ENCODE measurements around the gene COL4A1. TPM values are rescaled to one million over a fixed set of nuclear protein-coding genes. Genes with fewer than 3 reads are reported as not detected.
A peak's percentile ranks its signal among the peaks of the same experiment; 100 is the strongest.

The COL4A1 gene
- total RNA-seq, 1 experiment from 2014 or later = 0.12 TPM

DNA sequence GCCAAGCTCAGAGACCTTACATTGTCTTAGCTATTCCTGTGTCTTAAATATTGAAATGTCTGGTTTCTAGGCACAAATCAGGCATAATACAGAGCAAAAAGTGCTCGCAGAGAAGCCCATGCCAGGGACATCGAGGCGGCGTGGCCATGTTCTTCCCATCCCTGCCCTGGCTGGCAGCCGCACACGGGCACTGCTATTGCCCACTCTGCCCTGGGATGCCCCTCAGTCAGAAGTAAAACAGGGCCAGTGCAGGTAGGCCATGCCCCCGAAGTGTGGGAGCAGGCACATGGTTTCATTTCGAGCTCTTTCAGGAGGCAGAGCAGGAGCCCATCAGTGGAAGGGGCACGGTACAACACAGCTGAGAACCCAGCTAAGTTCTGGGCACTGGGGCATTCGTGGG is 113.5 kb downstream of the COL4A1 start:
- H3K9me3 Mint-ChIP-seq (ENCODE audit: low read depth, unreplicated experiment) = no peaks in the 10 kb centered on the region
- H3K4me3 Mint-ChIP-seq (ENCODE audit: low read depth, unreplicated experiment) = no peak overlapping the region
- H3K27ac Mint-ChIP-seq (ENCODE audit: unreplicated experiment) = no peak overlapping the region
- CTCF ChIA-PET = no interaction called here
- H3K27me3 Mint-ChIP-seq (ENCODE audit: unreplicated experiment) = peaks cover 35% of the 10 kb centered on the region
- no peak for TF ChIP-seq CTCF (IDR thresholded peaks at IDR 0.05; ENCODE audit: unreplicated experiment)
- intact Hi-C loops (cut with micrococcal nuclease; ENCODE audit: unreplicated experiment) = no loop called here
- H3K36me3 Mint-ChIP-seq (ENCODE audit: insufficient read depth, unreplicated experiment) = no peaks in the 10 kb centered on the region
- no peak for DNase-seq
- no peaks in the 10 kb centered on the region for H3K4me1 Mint-ChIP-seq (ENCODE audit: low read depth, unreplicated experiment)
- BruUV-seq (replicated peaks) = no TSS peak

DNA sequence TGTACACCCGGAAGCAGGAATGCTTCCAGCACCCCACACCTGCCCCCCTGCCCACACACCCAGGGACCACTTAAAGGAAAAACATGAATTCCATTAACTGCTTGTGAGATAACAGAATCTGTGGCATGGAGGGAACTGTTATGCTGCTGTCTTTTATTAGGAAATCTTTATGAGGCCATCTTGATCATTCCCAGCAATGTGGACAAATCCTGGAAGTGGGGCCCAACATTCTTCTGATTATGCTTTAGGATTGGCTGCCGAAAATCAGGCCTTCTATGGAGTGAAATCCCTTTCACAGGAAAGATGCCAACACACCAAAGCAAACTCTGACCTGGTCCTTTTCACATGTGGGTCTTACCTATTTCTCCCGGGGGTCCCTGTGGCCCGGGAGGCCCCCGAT is 114.5 kb downstream of the COL4A1 start:
- Mint-ChIP-seq H3K36me3 (ENCODE audit: insufficient read depth, unreplicated experiment) (no peaks in the 10 kb centered on the region), H3K9me3 (ENCODE audit: low read depth, unreplicated experiment) (no peaks in the 10 kb centered on the region), H3K4me3 (ENCODE audit: low read depth, unreplicated experiment) (no peak overlapping the region), H3K4me1 (ENCODE audit: low read depth, unreplicated experiment) (no peaks in the 10 kb centered on the region), H3K27me3 (ENCODE audit: unreplicated experiment) (peaks cover 34% of the 10 kb centered on the region), H3K27ac (ENCODE audit: unreplicated experiment) (no peak overlapping the region)
- CTCF ChIA-PET = interaction anchor here (0.6 kb wide), 1 partner anchor 250 kb away, joined by 3 read pairs; no protein-coding TSS in a partner anchor
- no TSS peak for BruUV-seq (replicated peaks)
- TF ChIP-seq CTCF (IDR thresholded peaks at IDR 0.05; ENCODE audit: unreplicated experiment) = no peak
- intact Hi-C loops (cut with micrococcal nuclease; ENCODE audit: unreplicated experiment) = no loop called here
- no peak for DNase-seq

GRCh38 chr13:110187641-110188161 is 119.3 kb downstream of the COL4A1 start:
- no peak overlapping the region for H3K27ac Mint-ChIP-seq (ENCODE audit: unreplicated experiment)
- H3K4me3 Mint-ChIP-seq (ENCODE audit: low read depth, unreplicated experiment) = no peak overlapping the region
- CTCF ChIA-PET = no interaction called here
- no peaks in the 10 kb centered on the region for H3K4me1 Mint-ChIP-seq (ENCODE audit: low read depth, unreplicated experiment)
- DNase-seq = peak; percentile 3
- H3K9me3 Mint-ChIP-seq (ENCODE audit: low read depth, unreplicated experiment) = no peaks in the 10 kb centered on the region
- H3K27me3 Mint-ChIP-seq (ENCODE audit: unreplicated experiment) = no peaks in the 10 kb centered on the region
- no peak for TF ChIP-seq CTCF (IDR thresholded peaks at IDR 0.05; ENCODE audit: unreplicated experiment)
- no peaks in the 10 kb centered on the region for H3K36me3 Mint-ChIP-seq (ENCODE audit: insufficient read depth, unreplicated experiment)
- BruUV-seq (replicated peaks) = no TSS peak
- intact Hi-C loops (cut with micrococcal nuclease; ENCODE audit: unreplicated experiment) = no loop called here

GRCh38 chr13:110186231-110186855 is 120.6 kb downstream of the COL4A1 start:
- CTCF ChIA-PET = no interaction called here
- intact Hi-C loops (cut with micrococcal nuclease; ENCODE audit: unreplicated experiment) = no loop called here
- no peak for TF ChIP-seq CTCF (IDR thresholded peaks at IDR 0.05; ENCODE audit: unreplicated experiment)
- Mint-ChIP-seq H3K4me1 (ENCODE audit: low read depth, unreplicated experiment) (no peaks in the 10 kb centered on the region), H3K4me3 (ENCODE audit: low read depth, unreplicated experiment) (no peak overlapping the region), H3K27me3 (ENCODE audit: unreplicated experiment) (no peaks in the 10 kb centered on the region), H3K9me3 (ENCODE audit: low read depth, unreplicated experiment) (no peaks in the 10 kb centered on the region), H3K27ac (ENCODE audit: unreplicated experiment) (no peak overlapping the region), H3K36me3 (ENCODE audit: insufficient read depth, unreplicated experiment) (no peaks in the 10 kb centered on the region)
- no TSS peak for BruUV-seq (replicated peaks)
- DNase-seq = no peak

All from Calu3 (cell line).